Putamen (tissue), 1 donor: Measurements from ENCODE around the gene MIP.
"Not testable (repeated sequence)": the region's sequence is repeated elsewhere in the genome, so short reads cannot be mapped to it uniquely, and the experiment has no call there.

Source experiments
- DNase-seq: peaks from one replicate; pipeline ENCODE4 v3.0.0-alpha.2; 2016; ENCODE audit warnings: low spot score

MIP gene

DNA sequence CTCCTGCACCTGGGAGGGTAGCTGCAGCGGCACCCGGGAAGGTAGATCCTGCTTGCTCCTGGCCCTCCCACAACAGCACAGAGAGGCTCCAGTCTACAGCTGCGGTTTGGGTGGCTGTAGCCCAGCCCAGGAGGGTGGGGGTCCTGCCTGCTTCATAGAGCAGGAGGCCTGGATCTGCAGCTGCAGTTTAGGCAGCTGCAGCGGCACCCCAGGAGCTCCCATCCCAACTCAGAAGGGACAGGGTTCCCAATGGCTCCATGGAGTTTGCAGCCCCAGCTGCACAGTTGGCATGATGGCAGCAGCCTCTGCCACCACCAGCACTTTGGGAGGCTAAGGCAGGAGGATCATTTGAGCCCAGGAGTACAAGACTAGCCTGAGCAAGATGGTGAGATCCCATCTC is 43.7 kb downstream of the MIP start:
- DNase-seq: no peak

DNA sequence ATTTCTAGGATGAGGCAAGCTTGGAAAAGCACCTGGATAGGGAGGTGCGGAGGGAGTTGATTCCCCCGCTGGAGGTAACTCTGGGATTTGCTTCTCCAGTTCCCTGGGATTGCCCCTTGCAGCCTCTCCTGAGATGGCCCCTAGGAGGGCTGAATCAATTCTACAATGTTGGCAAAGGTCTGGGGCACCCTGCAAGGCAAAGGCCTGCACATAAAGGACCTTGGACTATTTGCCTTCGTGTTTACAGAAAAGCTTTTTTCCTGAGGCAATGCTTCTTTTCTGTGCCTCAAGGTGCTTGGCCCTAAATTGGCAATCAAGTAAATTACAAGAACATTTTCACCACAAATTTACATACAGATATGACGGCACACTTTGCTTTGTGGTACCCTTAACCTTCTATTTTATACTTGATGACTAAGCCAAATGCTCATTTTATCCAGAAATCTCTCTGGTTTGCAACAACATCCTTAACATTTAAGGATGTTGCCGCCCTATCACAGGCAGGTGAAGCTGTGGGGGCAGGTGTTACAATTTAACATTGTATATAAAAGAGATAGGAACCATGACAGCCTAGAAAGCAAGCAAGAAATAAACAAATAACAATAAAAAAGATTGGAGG is 45.5 kb downstream of the MIP start:
- DNase-seq: no peak

DNA sequence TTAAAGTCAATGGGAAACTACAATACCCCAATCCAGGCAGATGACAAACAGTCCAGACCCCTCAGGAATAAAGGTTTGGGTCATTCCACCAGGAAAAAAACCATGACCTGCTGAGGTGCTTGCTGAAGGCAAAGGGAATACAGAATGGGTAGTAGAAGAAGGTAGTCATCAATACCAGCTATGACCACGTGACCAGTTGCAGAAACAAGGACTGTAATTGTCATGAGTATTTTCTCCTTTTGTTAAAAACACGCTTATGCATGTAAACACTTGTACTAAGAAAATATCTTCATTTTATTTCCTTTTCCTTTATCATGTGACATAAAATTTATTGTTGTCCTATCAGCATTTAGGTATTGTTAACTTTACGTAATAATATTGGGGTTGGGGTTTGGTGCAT is 50.2 kb downstream of the MIP start:
- not testable (repeated sequence) for DNase-seq

DNA sequence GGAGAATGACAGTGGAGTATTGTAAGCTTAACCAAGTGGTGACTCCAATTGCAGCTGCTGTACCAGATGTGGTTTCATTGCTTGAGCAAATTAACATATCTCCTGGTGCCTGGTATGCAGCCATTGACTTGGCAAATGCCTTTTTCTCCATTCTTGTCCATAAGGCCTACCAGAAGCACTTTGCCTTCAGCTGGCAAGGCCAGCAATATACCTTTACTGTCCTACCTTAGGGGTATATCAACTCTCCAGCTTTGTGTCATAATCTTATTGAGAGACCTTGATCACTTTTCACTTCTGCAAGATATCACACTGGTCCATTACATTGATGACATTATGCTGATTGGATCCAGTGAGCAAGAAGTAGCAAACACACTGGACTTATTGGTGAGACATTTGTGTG is 52.8 kb downstream of the MIP start:
- not testable (repeated sequence) for DNase-seq

DNA sequence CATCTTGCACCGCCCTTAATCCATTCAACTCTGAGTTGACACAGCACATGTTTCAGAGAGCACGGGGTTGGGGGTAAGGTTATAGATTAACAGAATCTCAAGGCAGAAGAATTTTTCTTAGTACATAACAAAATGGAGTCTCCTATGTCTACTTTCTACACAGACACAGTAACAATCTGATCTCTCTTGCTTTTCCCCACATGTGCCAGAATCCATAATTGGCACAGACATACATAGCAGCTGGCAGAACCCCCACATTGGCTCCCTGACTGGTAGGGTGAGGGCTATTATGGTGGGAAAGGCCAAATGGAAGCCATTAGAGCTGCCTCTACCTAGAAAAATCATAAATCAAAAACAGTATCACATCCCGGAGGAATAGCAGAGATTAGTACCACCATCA is 53.3 kb downstream of the MIP start:
- not testable (repeated sequence) for DNase-seq
